GM21390 (cell line): ENCODE measurements around the gene GNA12.
"Not testable (repeated sequence)": the region's sequence is repeated elsewhere in the genome, so short reads cannot be mapped to it uniquely, and the experiment has no call there.

Experiments
- ATAC-seq: cut with Tn5 transposase; IDR thresholded peaks from one replicate; pipeline ENCODE4 v1.9.1; 2021; ENCODE audit not compliant: unreplicated experiment

The GNA12 gene

DNA sequence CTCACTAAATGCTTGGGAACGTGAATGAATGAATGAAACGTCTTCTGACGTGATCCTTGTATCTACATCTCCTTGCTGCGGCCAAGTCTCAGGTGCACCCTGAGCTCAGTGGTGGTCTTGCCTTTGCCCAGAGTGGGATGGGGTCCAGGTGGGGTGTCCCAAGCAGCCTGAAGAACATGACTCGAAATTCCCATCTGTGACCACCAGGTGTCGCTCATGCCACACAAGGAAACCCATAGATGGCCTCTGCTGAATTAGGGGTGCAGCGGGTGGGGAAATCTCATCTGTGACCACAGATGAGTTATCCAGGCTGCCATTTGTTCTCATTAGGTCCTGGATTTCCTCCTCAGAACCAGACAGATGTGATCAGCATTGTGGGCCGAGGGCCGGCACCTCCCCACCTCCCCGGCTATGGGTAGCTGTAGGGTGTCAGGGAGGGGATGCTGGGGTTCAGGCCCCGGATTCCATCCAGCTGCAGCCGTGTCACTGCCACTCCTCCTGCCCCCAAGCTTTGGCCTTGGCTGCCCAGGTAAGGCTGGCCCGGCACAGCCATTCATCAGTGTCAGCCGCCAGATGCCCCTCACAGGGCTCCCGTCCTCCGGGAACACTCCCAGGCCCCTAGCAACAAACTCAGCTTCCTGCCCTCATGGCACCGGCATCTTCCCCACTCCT lies 21.0 kb upstream of the GNA12 start:
- ATAC-seq: peak; percentile 38

- no peak for ATAC-seq
These were observed 20.3 kb upstream of the GNA12 start for GRCh38 chr7:2864204-2864985.

DNA sequence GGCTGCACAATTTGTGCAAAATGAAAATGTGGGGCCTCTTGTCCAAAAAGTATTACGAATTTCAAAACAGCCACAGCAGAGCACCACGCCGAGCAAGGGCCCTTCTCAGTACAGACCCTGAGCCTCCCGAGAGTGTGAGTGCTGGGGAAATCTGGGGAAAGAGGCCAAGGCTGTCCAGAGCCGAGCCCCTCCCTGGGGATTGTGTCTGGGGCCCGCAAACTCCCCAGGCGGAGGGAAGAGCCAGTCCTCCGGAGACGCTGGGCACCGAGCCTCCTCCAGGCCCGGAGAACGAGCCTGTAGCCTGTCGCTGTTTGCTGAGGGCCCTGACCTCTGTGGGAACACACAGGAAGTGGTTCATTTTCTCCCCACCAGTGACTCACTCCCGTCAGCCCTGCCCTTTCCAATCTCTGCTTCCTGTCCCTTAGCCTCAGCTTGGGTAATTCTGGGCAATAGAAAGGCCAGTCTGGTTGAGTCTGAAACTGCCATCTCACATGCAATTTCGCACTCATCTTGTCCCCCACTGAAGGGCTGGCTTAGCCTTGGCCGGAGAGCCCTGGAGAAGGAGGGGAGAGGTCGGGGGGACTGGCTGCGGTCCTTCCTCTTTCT lies 19.5 kb upstream of the GNA12 start:
- peak; percentile 94 for ATAC-seq

DNA sequence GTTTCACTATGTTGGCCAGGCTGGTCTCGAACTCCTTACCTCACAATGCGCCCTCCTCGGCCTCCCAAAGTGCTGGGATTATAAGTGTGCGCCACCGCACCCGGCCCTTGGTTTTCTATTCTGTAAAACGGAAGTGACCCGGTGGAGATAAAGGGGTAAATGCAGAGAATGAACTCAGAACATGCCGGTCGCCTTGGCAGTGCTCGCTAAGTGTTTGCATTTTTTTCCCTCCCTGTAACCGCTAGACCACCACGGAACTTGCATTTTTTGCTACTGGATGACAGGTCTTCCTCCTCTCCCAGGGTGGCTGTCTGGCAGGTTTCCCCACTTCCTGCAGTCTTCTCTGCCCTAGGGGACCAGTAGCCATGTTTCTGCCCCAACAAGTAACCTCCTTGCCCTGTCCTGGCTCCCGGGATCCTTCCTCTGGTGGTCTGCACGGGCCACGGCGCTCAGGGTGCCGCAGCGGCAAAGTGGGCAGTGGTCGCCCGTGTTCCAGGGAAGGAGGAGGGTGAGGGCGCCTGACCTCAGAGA lies 18.8 kb upstream of the GNA12 start:
- ATAC-seq: no peak

DNA sequence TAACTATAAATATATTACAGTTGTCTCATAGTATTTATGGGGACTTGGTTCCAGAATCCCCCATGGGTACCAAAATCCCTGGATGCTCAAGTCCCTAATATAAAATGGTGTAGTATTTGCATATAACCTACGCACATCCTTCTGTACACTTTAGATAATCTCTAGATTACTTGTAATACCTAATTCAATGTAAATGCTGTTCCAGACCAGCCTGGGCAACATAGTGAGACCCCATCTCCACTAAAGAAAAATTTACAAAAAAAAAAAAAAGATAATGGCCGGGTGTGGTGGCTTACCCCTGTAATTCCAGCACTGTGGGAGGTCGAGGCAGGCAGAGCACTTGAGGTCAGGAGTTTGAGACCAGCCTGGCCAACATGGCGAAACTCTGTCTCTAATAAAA lies 17.4 kb upstream of the GNA12 start:
- no peak for ATAC-seq

GRCh38 chr7:2860627-2861133 lies 16.6 kb upstream of the GNA12 start:
- ATAC-seq: no peak

DNA sequence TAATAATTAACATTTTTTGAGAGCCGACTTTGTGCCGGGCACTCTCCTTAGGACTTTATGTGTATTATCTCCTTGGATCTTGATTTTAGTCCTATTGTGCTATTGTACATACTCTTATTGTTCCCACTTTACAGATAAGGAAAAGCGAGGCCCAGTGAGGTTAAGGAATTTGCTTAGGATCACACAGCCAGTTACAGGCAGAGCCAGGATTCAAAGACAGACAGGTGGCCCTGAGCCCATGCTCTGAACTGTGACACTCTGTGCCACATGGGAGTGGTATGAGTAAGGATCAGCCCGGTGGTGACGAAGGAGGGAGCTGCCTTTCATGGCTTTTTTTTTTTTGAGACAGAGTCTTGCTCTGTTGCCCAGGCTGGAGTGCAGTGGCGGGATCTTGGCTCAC lies 15.8 kb upstream of the GNA12 start:
- ATAC-seq: no peak

GRCh38 chr7:2858621-2859020 lies 14.5 kb upstream of the GNA12 start:
- ATAC-seq: no peak

GRCh38 chr7:2856388-2857169 lies 12.5 kb upstream of the GNA12 start:
- no peak for ATAC-seq

DNA sequence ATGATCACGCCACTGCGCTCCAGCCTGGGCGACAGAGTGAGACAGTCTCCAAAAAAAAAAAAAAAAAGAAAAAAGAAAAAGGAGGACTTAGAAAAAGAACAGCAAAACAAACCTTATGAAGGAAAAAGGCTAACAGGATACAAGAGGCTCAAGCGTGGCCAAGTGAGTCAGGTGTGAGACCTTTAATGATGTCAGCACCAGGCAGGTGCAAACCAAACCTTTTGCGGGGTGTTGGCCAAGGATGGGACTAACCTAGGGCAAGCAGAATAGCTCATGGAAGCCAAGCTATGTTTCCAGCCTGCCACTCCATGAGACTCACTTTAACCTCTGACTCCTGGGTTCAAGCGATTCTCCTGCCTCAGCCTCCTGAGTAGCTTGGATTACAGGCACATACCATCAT lies 11.3 kb upstream of the GNA12 start:
- ATAC-seq: no peak

DNA sequence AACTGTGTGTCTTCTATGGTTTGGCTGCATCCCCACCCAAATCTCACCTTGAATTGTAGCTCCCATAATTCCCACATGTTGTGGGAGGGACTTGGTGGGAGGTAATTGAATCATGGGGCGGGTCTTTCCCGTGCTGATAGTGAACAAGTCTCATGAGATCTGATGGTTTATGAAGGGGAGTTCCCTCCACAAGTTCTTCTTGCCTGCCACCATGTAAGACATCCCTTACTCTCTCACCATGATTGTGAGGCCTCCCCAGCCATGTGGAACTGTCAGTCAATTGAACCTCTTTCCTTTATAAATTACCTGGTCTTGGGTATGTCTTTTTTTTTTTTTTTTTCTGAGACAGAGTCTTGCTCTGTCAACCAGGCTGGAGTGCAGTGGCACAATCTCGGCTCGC lies 9.4 kb upstream of the GNA12 start:
- ATAC-seq: not testable (repeated sequence)

DNA sequence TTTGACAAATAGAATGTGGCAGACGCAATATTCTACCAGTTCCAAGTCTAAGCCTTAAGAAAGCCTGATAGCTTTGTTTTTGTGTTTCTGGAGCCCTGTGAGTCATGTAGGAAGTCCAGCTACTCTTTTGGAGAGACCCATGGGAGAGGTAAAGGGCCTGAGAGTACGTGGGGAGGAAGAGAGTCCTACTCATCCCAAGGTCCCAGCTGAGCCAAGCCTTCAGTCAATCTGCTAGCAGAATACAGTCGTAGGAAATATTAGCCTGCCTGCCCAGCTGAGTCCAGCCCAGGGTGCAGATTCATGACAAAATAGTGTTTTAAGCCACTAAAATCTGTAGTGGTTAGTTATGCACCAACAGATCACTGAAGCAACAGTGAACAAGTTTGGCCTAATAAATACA lies 9.0 kb upstream of the GNA12 start:
- ATAC-seq: no peak

- ATAC-seq: peak; percentile 64
These were observed 7.4 kb upstream of the GNA12 start for GRCh38 chr7:2851497-2851896.

DNA sequence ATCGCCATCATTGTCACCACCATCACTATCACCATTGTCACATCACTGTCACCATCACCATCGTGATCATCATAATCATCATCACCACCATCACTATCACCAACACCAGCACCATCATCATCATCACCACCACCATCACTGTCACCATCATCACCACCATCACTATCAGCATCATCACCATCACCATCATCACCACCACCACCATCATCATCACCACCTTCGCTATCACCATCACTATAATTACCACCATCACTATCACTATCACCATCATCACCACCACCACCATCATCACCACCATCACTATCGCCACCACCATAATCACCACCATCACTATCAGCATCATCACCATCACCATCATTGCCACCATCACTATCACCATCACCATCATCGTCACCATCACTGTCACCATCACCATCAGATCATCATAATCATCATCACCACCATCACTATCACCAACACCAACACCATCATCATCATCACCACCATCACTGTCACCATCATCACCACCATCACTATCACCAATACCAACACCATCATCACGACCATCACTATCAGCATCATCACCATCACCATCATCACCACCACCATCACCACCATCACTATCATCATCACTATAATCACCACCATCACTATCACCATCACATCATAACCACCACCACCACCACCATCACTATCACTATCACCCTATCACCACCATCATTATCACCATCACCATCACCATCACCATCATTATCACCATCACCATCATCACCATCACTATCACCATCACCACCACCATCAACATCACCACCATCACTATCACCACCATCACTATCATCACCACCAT lies 6.0 kb upstream of the GNA12 start:
- no peak for ATAC-seq

DNA sequence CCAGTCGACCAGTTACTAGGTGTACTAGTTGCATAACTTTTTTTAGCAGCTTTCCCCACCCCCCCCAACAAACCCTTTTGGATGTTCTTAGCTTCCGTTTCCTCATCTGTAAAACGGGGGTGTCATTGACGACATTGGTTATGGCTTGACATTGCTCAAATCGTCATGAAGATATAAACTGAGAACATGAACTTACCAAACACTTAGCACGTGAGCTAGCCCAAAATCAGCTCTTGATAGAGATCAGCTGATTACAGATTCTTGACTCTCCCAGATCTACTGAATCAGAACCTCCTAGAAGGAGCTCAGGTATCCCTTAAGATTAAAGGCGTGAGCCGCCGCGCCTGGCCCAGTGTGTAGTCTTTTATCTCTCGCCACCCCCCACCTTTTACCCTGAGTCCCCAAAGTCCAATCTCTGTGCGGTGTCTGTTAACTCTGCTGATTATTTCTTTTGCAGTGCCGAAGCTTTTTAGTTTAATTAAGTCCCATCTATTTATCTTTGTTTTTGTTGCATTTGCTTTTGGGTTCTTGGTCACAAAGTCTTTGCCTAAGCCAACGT lies 1.0 kb upstream of the GNA12 start:
- no peak for ATAC-seq

- ATAC-seq: no peak
These were observed 376 bp downstream of the GNA12 start for GRCh38 chr7:2843711-2844152.

DNA sequence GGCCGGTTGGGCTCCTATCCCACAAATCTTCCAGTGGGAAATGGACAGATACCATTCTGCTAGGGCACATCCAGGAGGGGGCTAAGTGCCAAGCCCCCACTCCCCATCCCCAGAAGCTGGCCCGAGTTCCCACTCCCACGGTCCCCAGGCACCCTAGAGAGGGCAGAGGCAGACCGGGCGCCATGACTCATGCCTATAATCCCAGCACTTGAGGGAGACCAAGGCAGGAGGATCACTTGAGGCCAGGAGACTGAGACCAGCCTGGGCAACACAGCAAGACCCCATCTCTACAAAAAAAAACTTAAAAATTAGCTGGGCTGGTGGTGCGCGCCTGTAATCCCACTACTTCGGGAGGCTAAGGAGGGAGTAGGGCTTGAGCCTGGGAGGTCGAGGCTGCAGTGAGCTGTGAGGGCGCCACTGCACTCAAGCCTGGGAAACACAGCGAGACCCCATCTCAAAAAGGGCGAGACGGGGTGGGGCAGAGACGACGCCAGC lies 870 bp downstream of the GNA12 start:
- ATAC-seq: no peak

- ATAC-seq: no peak
These were observed 2.2 kb downstream of the GNA12 start for GRCh38 chr7:2841907-2842306.

DNA sequence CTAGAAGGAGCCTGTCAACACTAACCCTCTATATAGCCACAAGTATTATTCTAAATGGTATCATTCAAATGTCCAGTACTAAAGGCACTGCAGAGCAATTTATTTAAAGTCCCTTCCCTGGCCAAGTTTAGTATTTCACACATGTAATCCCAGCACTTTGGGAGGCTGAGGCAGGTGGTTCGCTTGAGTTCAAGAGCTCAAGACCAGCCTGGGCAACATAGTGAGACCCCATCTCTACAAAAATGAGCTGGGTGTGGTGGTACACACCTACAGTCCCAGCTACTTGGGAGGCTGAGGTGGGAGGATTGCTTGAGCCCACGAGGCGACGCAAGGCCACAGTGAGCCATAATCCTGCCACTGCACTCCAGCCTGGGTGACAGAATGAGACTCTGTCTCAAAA lies 3.6 kb downstream of the GNA12 start:
- no peak for ATAC-seq
